HG03066 (cell line): ENCODE measurements around the gene SH3GL2.

Source experiments
- ATAC-seq: cut with Tn5 transposase; IDR thresholded peaks from one replicate; pipeline ENCODE4 v1.9.1; 2021; ENCODE audit warnings: low read depth; ENCODE audit not compliant: unreplicated experiment

The SH3GL2 gene

DNA sequence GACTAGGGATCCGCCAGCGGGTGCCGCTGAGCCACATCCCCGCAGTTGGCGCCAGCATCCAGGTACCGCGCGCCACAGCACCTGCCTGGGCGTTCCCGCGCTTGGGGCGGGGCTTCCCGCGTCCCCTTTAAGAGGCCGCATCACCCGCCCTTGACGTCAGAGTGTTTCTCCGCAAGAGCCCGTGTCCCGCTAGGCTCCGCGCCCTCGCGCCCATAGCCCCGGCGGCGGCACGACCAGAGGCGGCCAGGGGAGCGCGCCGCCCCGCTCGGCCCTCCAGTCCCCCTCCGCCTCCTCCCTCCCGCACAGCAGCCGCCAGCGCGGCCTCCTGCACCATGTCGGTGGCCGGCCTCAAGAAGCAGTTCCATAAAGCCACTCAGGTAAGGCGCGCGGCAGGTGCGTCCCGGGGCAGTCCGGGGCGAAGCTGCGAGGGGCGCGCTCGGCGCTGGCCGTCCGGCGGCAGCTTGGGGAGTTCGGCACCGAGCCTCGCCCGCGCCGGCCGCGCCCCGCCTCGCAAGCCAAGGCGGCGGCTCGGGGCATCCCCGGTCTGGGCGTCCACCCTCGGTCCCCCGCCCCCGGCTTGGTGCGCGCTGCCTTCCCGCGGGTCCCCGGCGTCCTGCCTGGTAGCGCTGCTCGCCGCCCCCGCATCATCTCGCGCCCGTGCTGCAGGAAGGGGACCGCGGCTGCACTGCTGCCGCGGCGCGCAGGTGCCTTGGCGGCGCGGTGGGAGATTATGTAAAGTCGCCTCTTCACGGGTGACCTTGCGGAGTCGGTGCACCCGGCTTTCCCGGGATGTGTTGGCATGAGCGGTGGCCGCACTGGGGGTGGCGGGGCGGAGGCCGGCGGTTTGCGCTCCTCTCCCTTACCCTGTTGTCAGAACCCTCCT is at the start of gene SH3GL2:
Gene SH3GL2 (plus strand): TSS at position 156 of the 883 bp plus-strand sequence.
- ATAC-seq, result no peak

DNA sequence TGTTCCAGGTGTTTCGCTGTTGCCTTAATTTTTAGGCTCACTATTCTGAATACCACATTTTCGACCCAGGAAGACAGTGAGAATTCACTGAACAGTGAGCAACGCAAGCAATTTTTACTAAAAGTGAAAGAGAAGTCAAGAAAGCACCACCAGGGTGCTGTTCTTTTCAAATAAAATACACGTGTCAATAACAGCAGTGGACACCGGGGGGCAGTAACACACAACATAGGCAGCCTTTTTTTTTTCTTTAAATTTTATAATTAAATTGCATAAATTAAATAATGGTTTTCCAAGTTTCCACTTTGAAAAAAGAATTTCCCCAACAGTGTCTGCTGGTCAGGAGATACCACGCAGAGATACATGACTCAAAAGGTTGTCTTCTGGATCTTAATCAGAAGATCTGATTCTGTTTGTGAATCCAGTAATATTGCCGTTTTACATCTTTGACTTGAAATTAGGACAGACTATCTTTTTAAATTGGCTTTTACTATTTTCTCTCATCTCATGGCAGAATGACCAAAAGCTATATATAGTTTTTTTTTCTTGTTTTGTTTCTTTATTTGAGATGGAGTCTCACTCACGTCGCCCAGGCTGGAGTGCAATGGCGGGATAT is 47.1 kb upstream of the SH3GL2 start:
- ATAC-seq, result peak; percentile 73

DNA sequence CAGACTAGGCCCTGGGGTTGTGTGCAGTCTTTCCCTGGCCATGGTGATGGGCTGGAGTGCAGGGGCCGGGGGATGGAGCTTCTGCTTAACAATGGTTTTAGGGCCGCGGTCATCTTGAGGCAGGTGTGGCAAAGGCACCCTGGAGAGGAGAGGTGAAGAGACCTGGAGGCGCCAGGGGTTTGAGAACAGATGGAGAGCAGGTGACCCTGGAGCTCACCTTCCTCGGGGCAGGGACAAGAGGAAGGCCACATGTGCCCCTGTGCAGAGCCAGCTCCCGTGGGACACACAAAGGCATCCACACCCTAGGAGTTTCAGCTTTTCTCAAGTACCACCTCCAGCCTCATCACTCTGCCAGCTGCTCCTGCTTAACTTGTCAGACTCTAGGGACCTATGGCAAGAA is 46.4 kb upstream of the SH3GL2 start:
- no peak for ATAC-seq

DNA sequence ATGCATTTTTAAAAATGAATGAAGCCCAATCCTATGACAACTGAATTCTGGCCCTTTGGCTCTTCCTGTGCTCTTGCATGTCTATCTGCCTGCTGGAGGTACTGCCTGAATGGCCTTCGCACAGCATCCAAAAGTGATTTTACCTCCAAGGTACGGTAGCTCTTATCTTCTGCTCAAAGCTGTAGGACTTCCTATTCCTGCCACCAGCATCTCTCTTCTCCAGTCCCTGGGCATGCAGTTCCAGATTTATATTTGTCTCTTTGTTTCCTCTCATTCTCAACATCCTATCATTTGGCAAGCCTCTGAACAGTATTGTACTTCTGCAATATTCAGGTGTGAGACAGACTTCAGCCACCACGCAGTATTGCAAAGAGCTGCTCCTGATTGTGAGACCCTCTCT is 43.7 kb upstream of the SH3GL2 start:
- no peak for ATAC-seq

DNA sequence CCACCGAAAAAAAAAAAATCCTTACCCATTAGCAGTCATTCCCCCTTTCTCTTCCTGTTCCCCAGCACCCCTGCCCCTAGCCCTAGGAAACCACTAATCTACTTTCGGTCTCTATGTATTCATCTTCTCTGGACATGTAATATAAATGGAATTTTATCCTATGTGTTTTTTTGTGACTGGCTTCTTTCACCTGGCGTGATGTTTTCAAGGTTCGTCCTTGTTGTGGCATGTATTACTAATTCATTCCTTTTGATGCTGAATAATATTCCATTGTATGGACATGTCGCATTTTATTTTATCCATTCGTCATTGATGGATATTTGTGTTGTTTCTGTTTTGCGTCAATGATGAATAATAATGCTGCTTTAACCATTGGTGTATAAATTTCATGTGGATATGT is 42.8 kb upstream of the SH3GL2 start:
- no peak for ATAC-seq

DNA sequence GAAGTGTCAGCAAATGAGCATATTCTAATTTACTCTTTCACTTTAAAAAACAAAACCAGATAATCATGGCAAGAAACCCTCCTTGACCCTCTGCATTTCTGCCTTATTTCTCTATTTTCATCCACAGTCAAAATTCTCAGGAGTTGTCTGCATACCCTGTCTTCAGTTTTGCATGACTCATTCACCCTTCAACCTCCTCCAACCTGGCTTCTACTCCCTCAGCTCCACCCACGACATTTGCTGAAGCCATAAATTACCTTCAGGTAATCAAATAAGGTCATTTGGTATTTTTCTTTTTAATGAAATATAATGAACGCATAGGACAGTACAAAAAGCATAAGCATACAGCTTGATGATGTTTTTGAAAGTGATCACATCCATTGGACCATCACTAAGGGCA is 27.8 kb upstream of the SH3GL2 start:
- ATAC-seq, result no peak

DNA sequence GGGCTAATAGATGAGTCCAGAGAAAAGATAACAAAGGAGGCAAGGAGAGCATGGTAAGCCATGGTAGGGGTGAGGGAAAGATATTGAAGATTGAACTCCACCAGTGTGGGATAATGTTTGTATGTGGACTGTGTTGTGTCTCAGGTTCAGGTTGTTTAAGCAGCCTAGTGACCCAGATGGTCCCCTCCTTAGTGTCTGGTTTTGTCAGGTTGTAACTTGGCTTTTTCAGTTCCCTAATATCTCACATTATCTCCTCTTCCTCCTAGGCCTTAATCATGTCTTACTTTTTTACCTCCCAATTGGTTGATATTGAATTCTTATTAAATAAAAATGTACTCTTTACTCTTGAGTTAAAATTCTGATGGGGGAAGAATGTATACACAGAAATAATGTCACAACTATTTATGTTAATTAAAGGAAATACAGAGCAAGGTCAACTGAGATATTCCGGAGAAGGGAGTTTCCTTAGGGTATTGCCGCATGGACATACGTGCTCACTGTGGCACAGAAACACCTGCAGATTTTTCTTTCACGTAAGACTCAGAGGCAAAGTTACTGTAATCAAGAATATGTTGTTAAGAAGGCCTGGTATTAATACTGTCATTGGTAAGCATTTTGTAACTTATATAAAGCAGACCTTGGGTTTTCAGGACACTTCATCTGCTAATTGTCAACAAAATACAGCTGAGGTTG is 23.4 kb upstream of the SH3GL2 start:
- no peak for ATAC-seq

DNA sequence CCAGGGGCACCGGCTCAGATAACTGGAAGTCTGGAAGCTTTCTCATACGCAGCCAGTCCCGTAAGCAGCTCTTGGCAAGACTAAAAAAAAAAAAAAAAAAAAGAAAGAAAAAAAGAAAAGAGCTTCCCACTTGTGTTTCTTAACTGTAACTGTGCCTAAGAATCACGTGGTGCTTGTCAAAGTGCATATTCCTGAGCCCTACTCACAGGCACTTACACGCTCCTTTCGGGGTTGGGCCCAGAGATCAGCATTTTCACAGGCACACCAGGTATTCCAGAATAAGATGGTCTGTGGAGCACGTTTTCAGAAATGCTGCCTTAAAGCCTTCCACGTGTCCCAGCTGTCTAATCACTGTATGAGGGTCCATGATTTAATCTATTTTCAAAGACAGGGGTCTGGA is 22.6 kb upstream of the SH3GL2 start:
- ATAC-seq, result no peak

DNA sequence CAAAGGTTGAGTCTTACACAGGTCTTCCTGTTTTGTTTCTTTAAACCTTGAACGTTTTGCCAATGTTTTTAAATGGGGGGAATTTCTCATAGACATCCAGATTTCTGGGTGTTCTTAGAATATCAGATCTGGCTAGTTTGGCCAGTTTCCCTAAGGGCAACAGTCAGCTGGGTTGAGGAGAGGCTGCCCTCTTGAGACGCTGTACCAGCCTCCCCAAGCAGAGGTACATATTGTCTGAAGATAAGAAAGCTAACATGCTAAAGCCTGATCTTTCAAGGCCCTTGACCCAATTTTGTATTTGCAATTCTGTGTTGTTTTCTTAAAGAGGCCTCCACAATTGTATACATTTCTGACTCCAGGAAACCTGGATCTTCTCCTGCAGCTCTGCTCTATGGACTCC is 21.9 kb upstream of the SH3GL2 start:
- ATAC-seq, result no peak

DNA sequence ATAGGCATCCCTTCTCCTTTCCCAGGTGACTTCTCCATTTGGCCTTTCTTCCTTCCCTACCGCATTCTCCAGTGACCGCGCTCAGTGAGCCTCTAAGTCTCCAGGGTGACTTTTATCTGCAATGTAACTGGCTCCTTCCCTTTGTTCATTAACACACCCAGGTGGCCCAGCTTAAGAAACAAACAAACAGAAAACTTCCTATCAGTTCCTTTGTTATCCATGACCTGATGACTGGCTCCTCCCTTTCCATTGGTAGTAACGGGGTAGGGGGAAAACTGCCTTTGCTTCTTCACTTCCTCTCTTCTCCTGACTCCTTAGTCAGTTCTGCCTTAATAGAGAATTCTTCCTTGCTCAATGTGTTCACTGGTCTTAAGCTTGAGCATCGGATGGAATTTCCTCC is 7.0 kb upstream of the SH3GL2 start:
- ATAC-seq, result no peak

DNA sequence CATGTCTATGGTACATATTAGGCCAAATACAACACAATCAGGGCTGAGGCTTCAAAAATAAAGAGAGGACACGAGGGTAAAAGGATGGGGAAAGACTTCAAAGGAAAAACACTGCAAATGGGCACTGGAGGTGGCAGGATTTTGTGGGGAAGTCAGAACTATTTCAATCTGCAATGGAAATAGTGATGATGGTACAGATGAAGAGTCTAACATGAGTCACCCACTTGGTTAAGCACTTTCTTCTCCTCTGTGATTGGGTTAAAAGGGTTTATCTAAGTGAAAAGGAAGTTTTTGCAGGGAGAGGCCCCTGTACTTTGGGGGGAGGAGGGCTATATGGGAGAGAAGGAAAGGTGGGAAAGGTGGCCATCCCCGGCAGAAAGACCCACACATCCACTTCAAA is 4.5 kb upstream of the SH3GL2 start:
- ATAC-seq, result no peak

DNA sequence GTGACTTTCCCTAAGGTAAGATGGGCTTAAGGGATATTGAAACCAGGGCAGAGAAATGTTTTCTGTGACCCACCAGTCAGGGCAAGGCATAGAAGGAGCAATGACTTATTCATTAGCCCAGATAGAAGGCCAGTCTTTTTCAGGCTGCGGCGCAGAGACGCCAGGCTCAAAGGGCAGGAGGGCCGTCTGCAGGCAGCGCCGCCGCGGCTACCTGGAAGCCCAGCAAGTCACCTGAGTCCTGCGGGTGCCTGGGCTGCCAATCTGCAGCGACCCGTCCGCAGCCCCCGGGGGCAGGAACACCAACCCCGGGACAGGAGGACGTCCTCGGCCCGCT is 322 bp upstream of the SH3GL2 start:
- no peak for ATAC-seq

DNA sequence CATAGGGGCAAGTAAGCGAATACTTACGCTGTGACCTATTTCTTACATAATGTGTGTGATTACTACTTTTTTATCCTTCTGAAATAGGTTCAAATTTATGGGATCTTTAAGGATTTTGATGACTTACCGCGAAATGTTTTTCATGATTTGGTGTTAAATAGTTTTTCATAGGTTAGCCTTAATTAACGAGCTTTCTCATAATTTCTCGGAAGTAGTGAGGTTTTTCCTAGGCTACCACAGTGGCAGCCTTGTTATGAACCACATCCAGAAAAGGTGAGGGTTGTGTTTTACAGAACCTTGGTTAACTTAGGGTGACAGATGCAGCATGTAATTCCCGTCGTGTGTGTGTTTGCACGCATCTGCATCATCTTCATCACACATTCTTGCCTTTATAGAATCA is 1.3 kb downstream of the SH3GL2 start:
- ATAC-seq, result no peak

DNA sequence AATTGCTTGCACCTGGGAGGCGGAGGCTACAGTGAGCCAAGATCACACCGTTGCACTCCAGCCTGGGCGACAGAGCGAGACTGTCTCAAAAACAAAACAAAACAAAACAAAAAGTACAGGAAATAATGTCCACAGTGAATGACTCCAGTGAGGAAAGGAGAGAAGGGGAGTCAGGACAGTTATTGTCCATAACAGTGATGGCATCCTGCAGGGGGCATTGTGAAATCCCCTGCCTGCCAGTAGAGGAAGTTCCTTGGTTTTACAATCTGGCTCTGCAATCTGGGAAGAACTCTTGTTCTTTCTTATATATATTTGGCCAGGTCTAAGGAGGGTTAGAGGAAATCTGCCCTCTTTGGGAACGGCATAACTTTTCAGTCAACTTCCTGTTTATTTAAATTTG is 8.2 kb downstream of the SH3GL2 start:
- no peak for ATAC-seq

DNA sequence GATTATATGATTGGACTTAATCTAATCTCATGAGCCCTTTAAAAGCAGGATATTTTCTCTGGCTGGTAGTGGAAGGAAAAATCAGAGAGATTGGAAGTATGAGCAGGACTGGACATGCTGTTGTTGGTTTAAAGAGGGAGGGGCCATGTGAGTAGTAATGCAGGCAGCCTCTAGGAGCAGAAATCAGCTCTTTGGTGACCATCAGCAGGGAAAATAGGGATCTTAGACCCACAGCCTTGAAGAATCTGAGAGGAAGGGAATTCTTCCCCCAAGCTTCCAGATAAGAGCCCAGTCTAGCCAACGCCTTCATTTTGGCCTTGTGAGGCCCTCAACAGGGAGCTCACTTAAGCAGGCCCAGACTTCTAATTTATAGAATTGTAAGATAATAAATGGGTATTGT is 9.5 kb downstream of the SH3GL2 start:
- no peak for ATAC-seq

DNA sequence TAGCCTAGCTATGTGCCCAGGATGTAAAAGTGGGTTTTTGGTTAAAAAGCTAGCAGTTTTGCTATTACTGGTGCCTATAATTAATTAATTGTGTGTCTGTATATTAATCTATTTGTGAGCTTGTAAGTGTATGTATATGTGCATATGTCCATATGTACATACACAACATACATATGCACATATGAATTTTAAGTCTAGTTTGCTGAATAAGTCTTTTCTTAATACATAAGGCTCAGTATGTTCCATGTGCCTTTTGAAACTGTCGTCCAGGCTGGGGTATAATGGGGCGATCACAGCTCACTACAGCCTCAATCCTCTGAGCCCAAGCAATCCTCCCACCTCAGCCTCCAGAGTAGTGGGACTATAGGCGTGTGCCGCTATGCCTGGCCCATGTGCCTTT is 10.1 kb downstream of the SH3GL2 start:
- no peak for ATAC-seq

DNA sequence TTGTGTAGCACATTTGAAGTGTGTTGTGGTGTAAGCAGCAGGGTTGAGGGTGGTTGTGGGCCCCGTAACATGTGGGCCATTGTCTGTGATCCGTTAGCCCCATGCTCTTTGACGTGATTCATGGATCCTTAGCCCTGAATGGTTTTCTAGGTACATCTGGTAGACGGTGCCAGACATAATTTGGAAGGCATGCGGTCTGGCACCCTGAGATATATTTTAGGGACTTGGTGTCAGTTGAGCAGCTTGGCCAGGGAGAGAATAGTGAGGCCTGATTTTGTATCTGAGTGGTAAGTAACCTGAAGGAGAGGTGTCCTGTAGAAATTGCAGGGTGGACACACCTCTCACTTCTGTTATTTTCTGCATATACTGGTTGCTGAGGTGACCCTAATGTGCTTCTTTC is 10.9 kb downstream of the SH3GL2 start:
- no peak for ATAC-seq

DNA sequence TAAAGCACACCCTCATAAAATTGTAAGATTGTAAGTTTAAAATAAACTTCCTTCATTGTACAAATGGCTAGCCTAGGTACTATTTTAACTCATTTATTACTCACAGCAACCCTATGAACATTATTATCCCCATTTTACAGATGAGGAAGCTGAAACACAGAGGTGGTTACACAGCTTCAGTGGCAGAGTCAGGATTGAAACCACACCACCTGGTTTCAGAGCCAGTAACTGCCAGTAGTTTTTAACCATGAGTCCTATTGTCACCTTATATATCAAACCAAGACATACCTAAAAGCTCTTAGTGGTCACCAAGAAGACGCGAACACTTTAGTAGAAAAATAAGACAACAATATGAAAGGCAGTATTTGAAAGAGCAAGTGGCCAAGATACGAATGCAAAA is 16.1 kb downstream of the SH3GL2 start:
- ATAC-seq, result no peak

DNA sequence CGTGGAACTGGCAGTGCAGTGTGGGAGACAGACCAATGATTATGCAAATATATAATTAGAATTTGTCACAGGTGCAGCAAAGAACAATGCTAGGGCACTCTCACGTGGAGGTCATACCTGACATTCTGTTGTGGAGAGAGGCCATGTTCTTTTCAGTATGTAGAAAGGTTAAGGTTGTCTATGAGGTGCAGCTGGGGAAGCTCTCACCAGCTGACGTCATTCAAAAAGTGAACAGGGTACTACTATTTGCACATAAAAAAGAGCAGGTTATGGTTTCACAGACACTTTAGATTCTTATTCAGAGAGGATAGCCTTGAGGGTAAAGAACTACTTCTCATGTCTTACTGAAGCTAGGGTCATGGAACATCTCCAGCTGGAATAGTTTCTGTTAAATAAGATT is 19.1 kb downstream of the SH3GL2 start:
- ATAC-seq, result no peak

DNA sequence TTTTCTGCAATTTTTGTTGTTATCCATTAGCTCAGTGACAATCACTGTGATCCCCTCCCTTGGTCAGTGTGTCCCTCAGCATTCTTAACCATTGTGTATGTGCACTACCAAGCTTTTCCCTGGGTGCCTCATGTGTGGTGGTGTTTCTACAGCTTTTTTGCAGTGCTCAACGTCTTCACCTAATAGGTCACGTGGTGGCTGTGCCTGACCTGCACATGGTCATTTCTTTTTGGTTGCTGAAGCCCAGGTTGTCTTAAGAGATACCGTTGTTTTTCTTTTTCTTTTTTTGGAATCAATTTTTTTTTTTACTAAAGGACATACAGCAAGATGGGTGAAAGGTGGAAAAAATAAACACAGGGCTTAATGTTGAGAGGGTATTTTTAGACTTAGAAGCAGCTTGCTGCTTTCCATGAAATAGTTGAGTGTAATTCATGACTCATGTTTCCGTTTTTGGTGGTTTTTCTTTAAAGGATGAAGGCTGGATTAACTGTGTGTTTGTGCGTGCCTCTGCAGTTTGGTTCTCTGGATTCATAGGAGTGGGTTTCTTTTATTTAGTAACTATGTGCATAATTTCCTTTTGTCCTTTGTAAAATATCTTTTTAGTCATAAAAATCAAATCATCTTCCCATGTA is 22.2 kb downstream of the SH3GL2 start:
- no peak for ATAC-seq

DNA sequence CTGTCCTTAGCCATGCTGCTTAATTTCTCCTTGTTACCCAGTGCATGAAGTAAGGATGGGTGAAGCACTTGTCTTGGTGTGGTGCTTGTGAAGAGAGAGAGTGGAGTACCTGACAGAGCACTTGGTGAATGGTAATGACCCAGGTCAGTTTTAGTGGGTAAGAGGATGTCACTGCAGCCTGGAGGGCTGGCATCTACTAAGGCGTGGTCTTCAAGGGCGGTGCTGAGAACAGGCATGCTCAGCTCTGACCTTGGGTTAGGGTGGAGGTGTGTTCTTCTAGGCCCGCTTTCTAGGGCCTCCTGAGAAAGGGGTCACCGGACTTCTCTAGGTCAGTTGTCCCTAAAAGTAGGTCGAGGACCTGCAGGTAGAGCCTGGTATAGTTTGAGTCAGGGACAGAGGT is 25.7 kb downstream of the SH3GL2 start:
- no peak for ATAC-seq
